GM19455 (cell line): ENCODE results near the gene MUC4.
"Not testable (repeated sequence)": the region's sequence is repeated elsewhere in the genome, so short reads cannot be mapped to it uniquely, and the experiment has no call there.

Experiments used
- ATAC-seq: cut with Tn5 transposase; IDR thresholded peaks from one replicate; pipeline ENCODE4 v1.9.1; 2021; ENCODE audit not compliant: unreplicated experiment

Gene MUC4

DNA sequence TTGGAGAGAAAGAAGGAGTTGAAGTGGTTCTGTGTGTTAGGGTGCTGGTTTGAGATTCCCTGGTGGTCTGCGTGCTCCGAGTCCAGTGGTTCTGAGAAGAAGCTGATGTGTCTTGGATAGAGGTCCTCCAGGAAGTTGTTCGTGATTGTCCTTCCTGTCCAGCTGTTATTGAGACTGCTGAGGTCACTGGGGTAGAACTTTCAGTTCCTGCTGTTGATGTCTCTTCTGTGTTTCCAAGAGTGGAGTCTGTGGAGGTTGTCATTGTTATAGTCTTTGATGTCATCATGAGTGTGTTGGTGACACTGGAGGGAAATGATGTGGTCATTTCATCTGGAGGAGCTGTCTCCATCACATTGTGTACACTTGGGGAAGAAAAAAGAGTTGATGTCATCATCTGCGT, 20.8 kb downstream of the MUC4 start:
- no peak for ATAC-seq

DNA sequence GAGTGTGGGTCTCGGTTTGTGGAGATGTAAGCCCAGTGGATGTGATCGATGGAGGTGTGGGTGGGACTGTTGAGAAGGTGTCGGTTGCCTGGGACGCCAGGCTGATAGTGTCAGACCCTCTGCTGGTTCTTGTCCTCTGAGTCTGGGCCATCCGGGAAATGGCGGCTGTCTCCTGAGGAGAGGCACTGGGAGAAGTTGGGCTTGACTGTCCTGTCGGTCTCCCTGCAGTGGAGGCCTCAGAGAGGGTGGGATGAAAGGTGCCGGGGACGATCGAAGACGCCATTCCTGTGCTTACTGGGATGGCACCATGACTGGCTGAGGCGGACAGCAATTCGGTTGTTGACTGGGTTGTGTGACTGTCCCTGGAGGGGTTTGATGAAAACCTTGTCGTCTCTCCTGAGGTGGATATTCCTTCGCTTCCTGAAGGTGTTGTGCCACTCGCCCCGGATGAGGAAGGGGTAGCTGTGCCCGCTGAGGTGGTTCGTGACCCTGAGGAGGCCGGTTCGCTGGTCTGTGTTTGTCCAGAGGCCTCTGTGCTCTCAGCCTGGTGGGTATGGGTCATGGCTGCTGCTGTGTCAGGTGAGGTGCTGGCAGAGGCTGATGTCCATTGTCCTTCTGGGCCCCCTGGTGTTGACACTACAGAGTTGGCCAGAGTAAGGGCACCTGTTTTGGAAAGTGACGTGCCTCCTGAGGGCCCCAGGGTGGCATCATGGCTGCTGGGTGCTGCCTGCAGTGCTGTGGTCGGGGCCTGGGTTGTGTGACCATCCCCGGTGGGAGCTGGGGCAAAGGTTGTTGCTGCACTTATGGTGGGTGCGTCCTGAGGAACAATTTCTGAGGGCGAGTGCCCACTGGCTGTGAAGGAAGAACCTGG, 22.8 kb downstream of the MUC4 start:
- ATAC-seq = no peak

DNA sequence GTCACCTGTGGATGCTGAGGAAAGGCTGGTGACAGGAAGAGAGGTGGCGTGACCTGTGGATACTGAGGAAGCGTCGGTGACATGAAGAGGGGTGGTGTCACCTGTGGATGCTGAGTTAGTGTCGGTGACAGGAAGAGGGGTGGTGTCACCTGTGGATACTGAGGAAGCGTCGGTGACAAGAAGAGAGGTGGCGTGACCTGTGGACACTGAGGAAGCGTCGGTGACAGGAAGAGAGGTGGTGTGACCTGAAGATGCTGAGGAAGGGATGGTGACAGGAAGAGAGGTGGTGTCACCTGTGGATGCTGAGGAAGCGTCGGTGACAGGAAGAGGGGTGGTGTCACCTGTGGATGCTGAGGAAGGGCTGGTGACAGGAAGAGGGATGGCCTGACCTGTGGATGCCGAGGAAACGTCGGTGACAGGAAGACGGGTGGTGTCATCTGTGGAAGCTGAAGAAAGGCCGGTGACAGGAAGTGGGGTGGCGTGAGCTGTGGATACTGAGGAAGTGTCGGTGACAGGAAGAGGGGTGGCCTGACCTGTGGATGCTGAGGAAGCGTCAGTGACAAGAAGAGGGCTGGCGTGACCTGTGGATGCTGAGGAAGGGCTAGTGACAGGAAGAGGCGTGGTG, 25.8 kb downstream of the MUC4 start:
- not testable (repeated sequence) for ATAC-seq

DNA sequence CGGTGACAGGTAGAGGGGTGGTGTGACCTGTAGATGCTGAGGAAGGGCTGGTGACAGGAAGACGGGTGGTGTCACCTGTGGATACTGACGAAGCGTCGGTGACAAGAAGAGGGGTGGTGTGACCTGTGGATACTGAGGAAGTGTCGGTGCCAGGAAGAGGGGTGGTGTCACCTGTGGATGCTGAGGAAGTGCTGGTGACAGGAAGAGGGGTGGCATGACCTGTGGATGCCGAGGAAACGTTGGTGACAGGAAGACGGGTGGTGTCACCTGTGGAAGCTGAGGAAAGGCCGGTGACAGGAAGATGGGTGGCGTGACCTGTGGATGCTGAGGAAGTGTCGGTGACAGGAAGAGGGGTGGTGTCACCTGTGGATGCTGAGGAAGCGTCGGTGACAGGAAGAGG, 27.7 kb downstream of the MUC4 start:
- ATAC-seq = not testable (repeated sequence)

DNA sequence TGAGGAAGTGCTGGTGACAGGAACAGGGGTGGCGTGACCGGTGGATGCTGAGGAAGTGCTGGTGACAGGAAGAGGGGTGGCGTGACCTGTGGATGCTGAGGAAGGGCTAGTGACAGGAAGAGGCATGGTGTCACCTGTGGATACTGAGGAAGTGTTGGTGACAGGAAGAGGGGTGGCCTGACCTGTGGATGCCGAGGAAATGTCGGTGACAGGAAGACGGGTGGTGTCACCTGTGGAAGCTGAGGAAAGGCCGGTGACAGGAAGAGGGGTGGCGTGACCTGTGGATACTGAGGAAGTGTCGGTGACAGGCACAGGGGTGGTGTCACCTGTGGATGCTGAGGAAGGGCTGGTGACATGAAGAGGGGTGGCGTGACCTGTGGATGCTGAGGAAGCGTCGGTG, 30.5 kb downstream of the MUC4 start:
- ATAC-seq = not testable (repeated sequence)

DNA sequence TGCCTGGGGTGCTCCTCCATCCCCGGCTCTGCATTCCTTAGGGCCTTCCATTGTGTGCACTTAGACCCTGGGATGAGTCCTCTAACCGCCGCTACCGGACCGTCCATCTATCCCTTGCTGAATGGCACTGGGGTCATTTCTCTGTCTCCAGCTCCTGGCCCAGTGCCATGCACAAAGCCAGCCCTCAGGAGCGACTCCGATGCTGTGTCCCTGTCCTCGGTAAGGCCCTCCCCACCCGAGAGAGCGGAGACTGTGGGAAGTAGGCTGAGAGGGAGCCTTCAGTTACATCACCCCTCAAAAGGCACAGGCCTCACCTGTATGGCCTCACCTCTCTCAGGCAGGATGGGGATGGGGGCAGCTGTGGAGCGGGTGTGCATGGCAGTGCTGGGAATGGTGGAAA, 33.8 kb downstream of the MUC4 start:
- ATAC-seq = no peak

DNA sequence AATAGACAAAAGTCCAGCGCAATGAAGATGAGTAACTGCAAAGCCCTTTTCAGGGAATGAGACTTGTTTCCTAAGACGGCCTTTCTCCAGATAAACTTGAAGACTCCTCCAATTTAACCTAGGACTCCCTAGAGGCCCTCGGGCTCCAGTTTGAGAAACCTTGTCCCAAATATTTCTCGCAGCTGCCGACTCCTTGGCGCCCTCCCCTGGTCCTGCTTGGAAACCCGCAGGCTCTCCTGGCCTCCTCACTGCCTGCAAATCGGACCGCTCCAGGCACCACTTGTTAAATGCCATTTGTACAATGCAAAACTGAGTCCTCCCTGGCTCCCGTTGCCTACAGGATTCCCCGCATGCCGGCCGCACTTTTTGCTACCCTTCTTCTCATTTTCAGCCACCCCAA, 36.8 kb downstream of the MUC4 start:
- ATAC-seq = no peak

DNA sequence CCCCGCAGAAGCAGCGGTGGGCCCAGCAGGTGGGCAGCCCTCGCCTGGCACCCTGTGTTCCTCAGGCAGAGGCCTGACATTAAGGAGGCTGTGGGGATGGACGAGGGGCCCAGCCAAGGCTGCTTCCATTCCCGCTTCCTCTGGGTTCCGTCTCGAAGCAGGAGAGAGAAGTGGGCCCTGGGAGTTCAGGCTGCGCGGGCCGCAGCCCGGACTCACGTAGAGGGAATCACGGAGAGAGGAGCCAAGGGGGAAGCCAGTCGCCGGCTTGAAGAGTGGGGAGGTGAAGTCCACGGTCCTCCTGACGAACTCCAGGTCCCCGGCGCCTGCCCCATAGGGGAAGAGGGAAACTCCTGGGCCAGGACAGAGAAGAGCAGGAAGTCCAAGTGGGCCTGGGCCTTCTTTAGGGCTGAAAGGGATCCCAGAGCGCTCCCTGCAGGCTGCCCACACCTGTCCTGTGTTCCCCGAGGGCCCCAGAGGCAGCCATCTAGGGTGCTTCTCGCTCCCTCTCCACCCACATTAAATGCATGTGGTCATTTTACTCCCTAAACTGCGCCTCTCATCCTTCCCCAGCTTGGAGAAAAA, 37.7 kb downstream of the MUC4 start:
- no peak for ATAC-seq

DNA sequence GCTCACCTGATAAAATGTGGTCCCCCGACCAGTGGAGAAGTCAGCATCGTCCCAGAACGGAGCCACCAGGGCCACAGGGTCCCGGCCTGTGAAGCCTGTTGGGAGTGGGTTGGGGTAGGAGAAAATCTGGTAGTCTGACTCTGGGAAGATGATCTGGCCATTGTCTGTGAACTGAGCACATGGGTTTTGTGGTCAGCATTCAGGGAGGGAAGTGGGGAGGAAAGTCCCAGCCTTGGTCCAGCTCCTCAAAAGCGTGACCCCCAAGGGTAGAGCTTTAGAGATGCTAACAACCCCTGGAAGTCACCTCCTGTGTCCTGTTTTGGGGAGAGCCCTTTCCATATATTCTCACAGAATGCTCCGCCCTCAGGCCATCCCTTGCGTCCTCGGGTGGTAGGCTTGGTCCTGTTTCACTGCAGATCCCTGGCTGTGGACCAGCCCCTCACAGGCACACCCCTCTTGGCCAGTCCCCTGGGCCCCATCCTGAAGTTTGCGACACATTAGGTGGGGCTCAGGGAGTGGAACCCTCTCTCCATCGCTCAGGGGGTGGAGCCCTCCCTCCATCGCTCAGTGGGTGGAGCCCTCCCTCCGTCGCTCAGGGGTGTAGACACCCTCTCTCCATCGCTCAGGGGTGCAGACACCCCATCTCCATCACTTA, 40.0 kb downstream of the MUC4 start:
- ATAC-seq = no peak

DNA sequence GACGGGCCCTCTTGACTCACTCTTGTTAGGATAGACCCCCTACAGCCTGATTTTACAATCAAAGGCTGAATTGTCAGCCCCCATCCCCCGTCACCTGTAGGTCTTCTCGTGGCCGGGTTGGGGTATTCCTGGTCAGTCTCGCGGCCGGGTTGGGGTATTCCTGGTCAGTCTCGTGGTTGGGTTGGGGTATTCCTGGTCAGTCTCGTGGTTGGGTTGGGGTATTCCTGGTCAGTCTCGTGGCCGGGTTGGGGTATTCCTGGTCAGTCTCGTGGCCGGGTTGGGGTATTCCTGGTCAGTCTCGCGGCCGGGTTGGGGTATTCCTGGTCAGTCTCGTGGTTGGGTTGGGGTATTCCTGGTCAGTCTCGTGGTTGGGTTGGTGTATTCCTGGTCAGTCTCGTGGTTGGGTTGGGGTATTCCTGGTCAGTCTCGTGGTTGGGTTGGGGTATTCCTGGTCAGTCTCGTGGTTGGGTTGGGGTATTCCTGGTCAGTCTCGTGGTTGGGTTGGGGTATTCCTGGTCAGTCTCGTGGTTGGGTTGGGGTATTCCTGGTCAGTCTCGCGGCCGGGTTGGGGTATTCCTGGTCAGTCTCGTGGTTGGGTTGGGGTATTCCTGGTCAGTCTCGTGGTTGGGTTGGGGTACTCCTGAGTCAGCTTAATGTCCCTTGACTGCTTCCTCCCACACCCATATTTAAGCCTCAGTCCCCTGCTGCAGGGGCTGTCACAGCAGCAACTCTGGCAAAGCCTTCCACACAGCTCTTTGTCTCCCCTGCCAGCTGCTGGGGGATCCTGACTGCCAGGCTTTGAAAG, 40.7 kb downstream of the MUC4 start:
- ATAC-seq = not testable (repeated sequence)

DNA sequence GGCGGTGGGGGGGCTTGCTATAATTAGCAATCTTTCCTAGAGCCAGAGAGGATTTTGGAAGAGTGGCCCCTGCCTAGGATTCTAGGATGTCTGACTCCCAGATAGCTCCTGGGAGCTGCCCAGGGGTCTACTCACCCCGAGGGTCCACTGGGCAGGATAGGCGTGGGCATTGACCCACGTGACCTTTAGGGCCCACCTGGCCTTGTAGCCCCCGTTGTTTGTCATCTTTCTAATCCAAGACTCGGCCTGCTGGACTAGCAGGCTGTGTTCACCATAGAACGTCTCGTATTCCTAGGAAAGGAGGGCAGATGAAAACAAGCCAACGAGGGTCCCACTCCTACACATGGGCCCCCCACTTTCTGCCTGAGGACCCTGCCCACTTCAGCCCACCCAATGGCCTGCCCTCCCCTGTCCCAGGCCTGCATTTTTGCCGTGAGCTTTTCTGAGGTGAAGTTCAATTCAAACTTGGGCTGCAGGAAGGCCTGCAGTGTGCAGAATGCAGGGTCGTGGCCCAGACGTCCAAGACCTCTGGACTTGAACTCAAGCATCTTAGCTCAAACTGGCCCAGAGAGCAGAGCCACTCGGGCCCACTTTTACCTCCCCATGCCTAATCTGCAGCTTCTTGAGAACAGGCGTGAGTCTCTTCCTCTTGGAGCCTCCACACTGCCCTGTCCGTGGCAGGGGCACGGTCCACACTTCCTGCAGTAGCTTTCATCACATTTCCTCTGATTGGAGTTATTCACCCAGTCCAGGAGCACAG, 41.5 kb downstream of the MUC4 start:
- no peak for ATAC-seq

DNA sequence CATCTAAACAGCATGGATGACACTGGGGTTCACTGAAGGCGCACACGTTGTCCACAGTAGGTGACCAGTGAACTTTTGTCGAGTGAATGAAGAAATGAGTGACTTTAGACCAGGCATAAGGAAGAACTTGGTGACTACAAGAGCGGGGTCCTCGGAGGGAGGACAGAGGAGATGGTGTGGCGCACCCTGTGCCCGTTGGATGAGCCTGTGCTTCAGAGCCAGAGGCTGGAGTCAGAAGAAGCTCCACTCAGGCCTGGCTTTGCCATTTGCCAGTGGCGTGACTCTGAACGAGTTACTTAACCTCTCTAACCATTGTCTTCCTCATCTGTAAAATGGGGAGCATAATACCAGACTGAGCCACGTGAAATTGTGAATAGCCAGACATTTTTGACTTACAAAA, 42.2 kb downstream of the MUC4 start:
- ATAC-seq = no peak

DNA sequence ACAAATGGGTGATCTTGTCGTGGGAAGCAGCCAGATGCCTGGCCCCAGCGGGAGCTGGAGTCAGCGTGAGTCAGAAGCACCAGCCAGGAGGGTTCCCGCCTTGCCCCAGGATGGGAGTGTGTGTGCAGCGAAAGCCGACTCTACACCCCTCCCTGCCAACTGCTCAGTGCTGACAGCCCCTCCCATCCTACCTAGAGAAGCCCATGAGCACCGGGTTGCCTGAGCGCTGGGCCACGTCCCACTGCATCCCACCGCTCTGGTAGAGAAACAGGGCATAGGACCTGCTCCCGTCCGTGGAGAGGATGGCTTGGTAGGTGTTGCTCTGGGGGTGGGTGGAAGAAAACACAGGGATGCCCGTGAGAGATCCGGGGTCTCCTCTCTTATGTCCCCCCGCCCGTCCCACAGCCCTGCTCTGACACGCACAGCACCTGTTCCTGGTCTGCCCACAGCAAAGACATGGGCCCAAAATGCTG, 42.9 kb downstream of the MUC4 start:
- no peak for ATAC-seq

DNA sequence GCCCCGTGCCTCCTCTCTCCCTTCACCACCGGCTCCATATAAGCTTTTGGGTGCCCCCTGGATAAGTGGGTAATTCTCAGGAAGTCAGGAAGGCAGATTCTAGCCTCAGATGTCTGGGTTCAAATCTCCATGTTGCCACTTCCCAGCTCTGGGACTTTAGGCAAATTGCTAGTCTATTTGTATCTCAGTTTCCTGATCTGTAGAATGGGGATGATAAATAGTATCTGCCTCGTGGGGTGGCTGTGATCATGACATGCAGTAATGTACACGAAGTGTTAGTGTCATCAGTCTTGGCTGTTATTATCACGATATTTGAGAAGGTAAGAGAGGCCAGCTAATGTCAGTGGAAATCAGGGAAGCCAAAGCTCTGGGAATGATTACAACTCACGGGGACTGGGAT, 43.3 kb downstream of the MUC4 start:
- no peak for ATAC-seq

DNA sequence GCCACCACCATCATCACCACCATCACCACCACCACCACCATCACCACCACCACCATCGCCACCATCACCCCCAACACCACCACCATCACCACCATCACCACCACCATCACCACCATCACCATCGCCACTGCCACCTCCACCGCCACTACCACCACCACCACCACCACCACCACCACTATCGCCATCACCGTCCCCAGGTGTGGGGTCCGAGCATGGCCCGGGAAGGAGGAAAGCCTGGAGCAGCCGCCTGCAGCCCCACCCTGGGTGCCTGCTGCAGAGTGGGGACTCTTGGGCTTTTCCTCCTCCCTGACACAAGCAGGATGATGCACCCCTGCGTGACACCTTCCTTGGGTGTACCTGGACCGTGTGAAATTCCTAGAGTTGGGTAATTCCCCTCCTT, 43.9 kb downstream of the MUC4 start:
- ATAC-seq = no peak

DNA sequence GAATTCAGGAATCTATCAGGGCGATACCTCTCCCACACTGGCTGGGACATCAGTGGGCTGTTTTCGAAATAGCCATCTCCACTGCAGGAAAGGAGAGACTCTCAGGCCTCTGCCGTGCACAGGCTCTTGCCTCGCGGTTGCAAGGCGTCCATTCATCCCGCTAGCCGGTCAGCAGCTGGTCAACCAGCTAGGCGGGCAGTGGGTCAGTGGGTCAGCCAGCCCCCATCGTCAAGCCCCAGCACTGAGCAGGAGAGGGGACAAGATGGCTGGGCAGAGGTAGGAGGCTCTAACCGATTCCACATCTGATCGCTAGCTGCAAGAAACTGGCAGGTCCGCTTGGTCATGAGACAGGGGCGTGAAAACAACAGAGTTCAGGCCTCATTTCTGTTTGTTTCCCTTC, 45.1 kb downstream of the MUC4 start:
- no peak for ATAC-seq

DNA sequence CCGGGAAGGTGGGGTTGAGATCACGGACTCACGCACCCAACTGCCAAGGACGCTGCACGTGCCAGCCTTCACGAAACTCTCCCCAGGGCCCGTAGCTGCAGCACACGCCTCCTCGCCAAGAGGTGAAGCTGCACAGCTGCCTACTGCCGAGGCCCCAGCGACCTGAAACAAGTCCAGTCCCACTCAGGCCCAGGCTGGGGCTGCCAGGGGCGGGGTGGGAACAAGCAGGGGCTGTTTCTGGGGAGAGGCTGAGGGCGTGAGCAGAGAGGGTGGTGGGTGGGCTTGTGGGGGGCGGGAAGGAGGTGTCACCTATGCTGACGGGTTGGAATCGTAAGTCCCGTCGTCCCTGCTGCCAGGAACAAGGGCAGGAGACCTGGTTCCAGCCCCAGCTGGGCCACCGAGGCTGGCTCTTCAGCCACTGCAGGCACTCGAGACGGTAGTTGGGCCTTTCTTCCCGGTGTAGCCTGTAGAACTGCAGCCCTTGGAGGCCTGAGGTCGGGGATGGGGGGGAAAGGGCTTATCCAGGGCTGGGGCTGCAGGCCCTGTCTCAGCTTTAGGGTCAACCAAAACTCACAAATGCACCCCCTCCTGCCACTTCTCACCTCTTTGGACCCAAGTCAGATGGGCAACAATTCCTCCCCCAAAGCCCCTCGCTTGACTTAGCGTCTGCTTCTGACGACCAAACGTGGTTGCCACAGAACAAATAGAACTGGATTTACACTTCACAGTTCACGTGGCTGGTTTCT, 46.6 kb downstream of the MUC4 start:
- no peak for ATAC-seq

DNA sequence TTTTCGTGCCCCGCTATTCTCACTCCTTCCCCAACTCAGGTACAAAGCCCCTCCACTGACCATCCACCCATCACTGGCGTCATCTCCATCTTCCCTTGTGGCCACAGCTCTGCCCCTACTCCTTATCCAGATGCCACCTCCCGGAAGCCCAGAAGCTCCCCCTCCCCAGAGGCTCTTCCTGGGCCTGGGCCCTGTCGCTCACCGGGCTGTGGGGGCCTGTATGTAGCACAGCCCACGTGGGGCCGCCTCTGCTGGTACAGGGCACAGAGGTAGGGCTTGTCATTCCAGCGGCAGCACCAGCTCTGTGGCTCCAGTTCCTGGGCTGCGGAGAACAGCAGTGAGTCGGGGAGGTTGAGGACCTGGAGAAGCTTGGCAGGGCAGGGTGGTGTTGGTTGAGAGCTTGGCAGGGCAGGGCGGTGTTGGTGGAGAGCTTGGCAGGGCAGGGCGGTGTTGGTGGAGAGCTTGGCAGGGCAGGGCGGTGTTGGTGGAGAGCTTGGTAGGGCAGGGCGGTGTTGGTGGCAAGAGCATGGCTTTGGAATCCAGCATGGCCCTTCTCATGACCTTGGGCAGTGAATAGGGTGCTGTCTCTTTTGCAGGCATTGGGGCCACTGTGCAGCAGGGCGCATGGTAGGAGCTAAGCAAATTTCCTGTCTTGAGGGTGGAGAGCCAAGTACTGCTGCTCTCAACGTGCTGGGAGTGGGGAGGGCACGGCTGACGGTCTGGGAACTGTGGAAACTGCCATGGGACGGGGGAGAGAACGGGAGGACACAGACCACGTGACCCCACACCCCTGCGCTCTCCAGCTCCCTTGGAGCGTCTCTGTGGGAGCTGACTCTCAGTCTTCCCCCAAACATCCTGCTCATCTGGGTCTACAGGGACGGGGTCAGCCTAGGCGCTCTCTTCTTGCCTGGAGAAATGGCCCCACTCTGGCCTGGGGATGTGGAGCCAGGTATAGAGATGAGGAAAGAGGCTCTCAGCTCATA, 47.6 kb downstream of the MUC4 start:
- ATAC-seq = no peak
